T-cell (primary cell): ENCODE results near the gene FOXG1. TPM values are rescaled to one million over a fixed set of nuclear protein-coding genes. Genes with fewer than 3 reads are reported as not detected.
A peak's percentile ranks its signal among the peaks of the same experiment; 100 is the strongest.

Experiments
- ATAC-seq, 4 experiments: fragments of 200-7000 bp in 3 of 4; fragments of 150-1000 bp in 1 of 4; cut with Tn5 transposase; replicated peaks in 1 of 4; 1 replicate in 3 of 4; 2 replicates in 1 of 4; pipeline ENCODE4 v1.10.0; 2021; ENCODE audit warnings: moderate library complexity in 3 of 4, mild to moderate bottlenecking in 2 of 4, moderate number of reproducible peaks in 1 of 4
- CTCF ChIA-PET, 2 donors: fragments of 300-600 bp; sonication (Branson Sonifier 250); formaldehyde crosslinking; loops; one replicate each; lab custom pipeline; 2022; ENCODE audit warnings: antibody characterized with exemption in 2 of 2; lab: Charles Lee
- POLR2A ChIA-PET, 2 donors: fragments of 300-600 bp; sonication (Branson Sonifier 250); formaldehyde crosslinking; loops; one replicate each; lab custom pipeline; 2022; ENCODE audit warnings: antibody characterized with exemption in 2 of 2; lab: Charles Lee
- DNase-seq, 35 experiments: peaks; one replicate each; pipeline versions ENCODE4 v3.0.0 to v3.0.0-alpha.2; 2013 to 2023
- H3K27ac ChIP-seq: one replicate; pipeline ENCODE4 v1.5.1; 2013; ENCODE audit warnings: low read length
- H3K27me3 ChIP-seq, 2 experiments: replicated peaks in 1 of 2; 1 replicate in 1 of 2; 2 replicates in 1 of 2; pipeline versions ENCODE4 v1.6.1 to v1.7.0; 2013; ENCODE audit warnings: low read length in 1 of 2, mixed read lengths in 1 of 2; ENCODE audit not compliant: control insufficient read depth in 2 of 2, insufficient read depth in 2 of 2; ENCODE audit errors: extremely low read depth in 1 of 2
- H3K36me3 ChIP-seq, 2 donors: 1 replicate in 1 of 2; 2 replicates in 1 of 2; pipeline versions ENCODE4 v1.6.1 to v1.7.0; 2013; ENCODE audit warnings: low read length in 1 of 2; ENCODE audit not compliant: control insufficient read depth in 2 of 2, insufficient read depth in 1 of 2; ENCODE audit errors: extremely low read depth in 1 of 2
- H3K4me1 ChIP-seq, 2 experiments: 1 replicate in 1 of 2; 2 replicates in 1 of 2; pipeline versions ENCODE4 v1.6.1 to v1.7.0; 2013; ENCODE audit warnings: low read length in 2 of 2, mixed read lengths in 1 of 2; ENCODE audit not compliant: insufficient read depth in 2 of 2, control insufficient read depth in 1 of 2; ENCODE audit errors: extremely low read depth in 1 of 2
- H3K4me3 ChIP-seq, 2 donors: 1 replicate in 1 of 2; 2 replicates in 1 of 2; pipeline versions ENCODE4 v1.5.1 to v1.7.0; 2013; ENCODE audit warnings: mild to moderate bottlenecking in 2 of 2, low read length in 1 of 2, moderate library complexity in 1 of 2; ENCODE audit not compliant: control insufficient read depth in 1 of 2; ENCODE audit errors: extremely low read depth in 1 of 2
- H3K9me3 ChIP-seq: 2 replicates; pipeline ENCODE4 v1.7.0; 2013
- H3K27ac Mint-ChIP-seq, 2 donors: one replicate each; pipeline ENCODE4 v1.8.0; 2020 to 2021; ENCODE audit warnings: mild to moderate bottlenecking in 2 of 2, mixed read lengths in 2 of 2
- H3K27me3 Mint-ChIP-seq, 2 donors: one replicate each; pipeline ENCODE4 v1.8.0; 2021 to 2022; ENCODE audit warnings: mixed read lengths in 2 of 2
- H3K36me3 Mint-ChIP-seq: one replicate; pipeline ENCODE4 v1.8.0; 2021; ENCODE audit warnings: mixed read lengths
- H3K4me1 Mint-ChIP-seq, 3 donors: one replicate each; pipeline ENCODE4 v1.8.0; 2020 to 2022; ENCODE audit warnings: mixed read lengths in 3 of 3, mild to moderate bottlenecking in 1 of 3
- H3K4me3 Mint-ChIP-seq, 3 donors: one replicate each; pipeline ENCODE4 v1.8.0; 2020 to 2022; ENCODE audit warnings: mild to moderate bottlenecking in 3 of 3, mixed read lengths in 3 of 3, moderate library complexity in 3 of 3
- H3K9me3 Mint-ChIP-seq, 3 donors: one replicate each; pipeline ENCODE4 v1.8.0; 2020 to 2022; ENCODE audit warnings: mixed read lengths in 3 of 3
- WGBS: methylation state at CpG from one replicate; pipeline ENCODE4 v1.1.5; 2013; ENCODE audit warnings: missing lambda C conversion rate; ENCODE audit not compliant: insufficient coverage; 5-methylcytosine and 5-hydroxymethylcytosine counted together
- total RNA-seq, 35 experiments: library from RNA in 6 of 35; stranded (reverse) in 6 of 35; fragments of 120-200 nt in 1 of 35; gene quantifications; one replicate each; pipeline versions ENCODE4 v1.2.1 to v1.2.4 and lab custom pipeline; 2013 to 2026

Gene FOXG1
- total RNA-seq, 5 donors from 2014 or later (not counting 1 experiment from before 2014, with no cell fraction given), result not detected

DNA sequence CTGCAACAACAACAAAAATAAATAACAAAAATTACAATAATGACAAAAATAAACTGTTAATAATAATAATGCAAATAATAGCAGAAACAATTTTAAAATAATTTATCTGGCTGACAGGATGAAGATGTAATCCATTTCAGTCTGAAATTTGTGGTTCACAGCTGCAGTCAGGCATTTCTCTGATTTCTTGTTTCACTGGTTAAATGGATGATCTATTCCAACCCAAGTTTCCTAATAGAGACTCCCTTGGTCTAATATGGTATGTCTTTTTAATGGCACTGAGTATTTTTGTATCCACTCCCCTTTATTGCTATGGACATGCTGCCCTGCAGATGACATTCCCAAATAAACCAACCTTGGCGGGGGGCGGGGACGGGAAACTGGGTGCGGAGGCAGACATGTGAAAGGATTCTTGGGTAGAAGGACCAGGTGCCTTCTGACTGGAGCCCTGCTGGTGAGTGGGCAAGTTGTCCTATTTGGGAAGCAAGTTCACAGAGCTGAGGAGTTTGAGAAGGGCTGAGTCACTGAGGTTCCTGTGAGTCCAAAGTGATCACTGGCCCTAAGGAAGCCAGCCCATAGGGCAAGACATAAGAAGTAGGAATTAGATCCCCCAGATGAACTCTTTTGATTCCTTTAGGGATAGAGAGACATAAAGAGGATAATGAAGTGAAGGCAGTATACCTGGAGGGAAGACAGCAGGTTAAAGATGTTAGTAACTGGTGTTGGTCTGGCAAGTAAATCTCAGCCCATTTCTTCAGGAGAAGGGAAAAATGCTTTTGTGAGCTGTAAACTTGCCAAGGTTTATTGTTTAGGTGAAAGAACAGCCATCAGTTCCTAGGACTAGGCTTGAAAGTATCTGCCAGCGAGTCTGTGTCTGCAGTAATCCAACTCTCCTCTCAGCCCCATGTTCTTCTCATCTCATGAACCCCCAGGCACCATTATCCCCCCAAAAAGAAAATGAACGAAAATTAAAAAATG is 14.5 kb downstream of the FOXG1 start:
- 3% methylated on average over 4 of the region's 6 CpGs for WGBS
- no peak overlapping the region for H3K4me3 ChIP-seq
- peaks cover 17 to 19% of the 10 kb centered on the region in 2 experiments for H3K27me3 ChIP-seq
- DNase-seq (no peak), ATAC-seq (no peak)
- no peaks in the 10 kb centered on the region for H3K36me3 Mint-ChIP-seq
- CTCF ChIA-PET, result no interaction called here
- POLR2A ChIA-PET, result no interaction called here
- no peaks in the 10 kb centered on the region for H3K9me3 ChIP-seq
- H3K27ac ChIP-seq, result no peak overlapping the region
- no peak overlapping the region for H3K4me3 Mint-ChIP-seq
- peaks cover 0 to 7% of the 10 kb centered on the region in 2 experiments for H3K4me1 ChIP-seq
- H3K27me3 Mint-ChIP-seq, result peaks cover 62 to 68% of the 10 kb centered on the region in 2 donors
- peaks cover 6 to 16% (median 10%) of the 10 kb centered on the region in 3 donors for H3K9me3 Mint-ChIP-seq
- H3K27ac Mint-ChIP-seq, result no peak overlapping the region
- H3K4me1 Mint-ChIP-seq, result peaks cover 5 to 18% (median 5%) of the 10 kb centered on the region in 3 donors
- H3K36me3 ChIP-seq, result no peaks in the 10 kb centered on the region

GRCh38 chr14:28782301-28782700 is 15.7 kb downstream of the FOXG1 start:
- peaks cover 6 to 16% (median 13%) of the 10 kb centered on the region in 3 donors for H3K9me3 Mint-ChIP-seq
- H3K4me3 Mint-ChIP-seq, result no peak overlapping the region

DNA sequence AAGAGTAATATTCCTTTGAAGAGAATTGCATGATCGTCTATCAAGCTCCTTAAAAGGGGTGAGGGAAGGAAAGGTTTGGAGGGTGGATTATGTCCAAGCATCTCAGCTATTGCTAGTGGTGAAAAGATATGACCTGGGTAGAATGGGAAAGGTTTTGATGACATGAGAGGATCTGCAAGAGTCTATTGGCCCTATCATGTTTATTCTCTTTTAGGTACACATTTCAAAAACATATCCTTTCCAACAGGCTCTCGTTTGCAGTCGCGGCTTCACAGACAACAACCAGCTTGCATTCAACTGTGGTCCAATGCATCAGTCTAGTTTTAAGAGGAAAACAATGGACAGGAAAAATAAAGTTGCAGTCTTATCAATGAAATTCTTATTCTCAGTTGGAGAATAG is 17.1 kb downstream of the FOXG1 start:
- Mint-ChIP-seq H3K27me3 (peaks cover 40 to 60% of the 10 kb centered on the region in 2 donors), H3K9me3 (peaks cover 3 to 21% (median 16%) of the 10 kb centered on the region in 3 donors)
- ATAC-seq, result no peak

More at GRCh38 chr14:28782301-28782700, 15.7 kb downstream of the FOXG1 start:
- whole genome bisulfite sequencing, result no CpG with 5 or more reads among the region's 2 CpGs
- no peaks in the 10 kb centered on the region for H3K9me3 ChIP-seq
- ChIA-PET POLR2A (no interaction called here), CTCF (no interaction called here)
- ATAC-seq, result no peak
- peaks cover 53 to 70% of the 10 kb centered on the region in 2 donors for H3K27me3 Mint-ChIP-seq
- H3K27ac ChIP-seq, result no peak overlapping the region
- H3K27me3 ChIP-seq, result peaks cover 17 to 22% of the 10 kb centered on the region in 2 experiments
- no peaks in the 10 kb centered on the region for H3K36me3 Mint-ChIP-seq
- peaks cover 5 to 18% (median 5%) of the 10 kb centered on the region in 3 donors for H3K4me1 Mint-ChIP-seq
- H3K36me3 ChIP-seq, result no peaks in the 10 kb centered on the region
- no peak overlapping the region for H3K4me3 ChIP-seq
- no peak for DNase-seq
- H3K27ac Mint-ChIP-seq, result no peak overlapping the region
- H3K4me1 ChIP-seq, result peaks cover 0 to 7% of the 10 kb centered on the region in 2 experiments

DNA sequence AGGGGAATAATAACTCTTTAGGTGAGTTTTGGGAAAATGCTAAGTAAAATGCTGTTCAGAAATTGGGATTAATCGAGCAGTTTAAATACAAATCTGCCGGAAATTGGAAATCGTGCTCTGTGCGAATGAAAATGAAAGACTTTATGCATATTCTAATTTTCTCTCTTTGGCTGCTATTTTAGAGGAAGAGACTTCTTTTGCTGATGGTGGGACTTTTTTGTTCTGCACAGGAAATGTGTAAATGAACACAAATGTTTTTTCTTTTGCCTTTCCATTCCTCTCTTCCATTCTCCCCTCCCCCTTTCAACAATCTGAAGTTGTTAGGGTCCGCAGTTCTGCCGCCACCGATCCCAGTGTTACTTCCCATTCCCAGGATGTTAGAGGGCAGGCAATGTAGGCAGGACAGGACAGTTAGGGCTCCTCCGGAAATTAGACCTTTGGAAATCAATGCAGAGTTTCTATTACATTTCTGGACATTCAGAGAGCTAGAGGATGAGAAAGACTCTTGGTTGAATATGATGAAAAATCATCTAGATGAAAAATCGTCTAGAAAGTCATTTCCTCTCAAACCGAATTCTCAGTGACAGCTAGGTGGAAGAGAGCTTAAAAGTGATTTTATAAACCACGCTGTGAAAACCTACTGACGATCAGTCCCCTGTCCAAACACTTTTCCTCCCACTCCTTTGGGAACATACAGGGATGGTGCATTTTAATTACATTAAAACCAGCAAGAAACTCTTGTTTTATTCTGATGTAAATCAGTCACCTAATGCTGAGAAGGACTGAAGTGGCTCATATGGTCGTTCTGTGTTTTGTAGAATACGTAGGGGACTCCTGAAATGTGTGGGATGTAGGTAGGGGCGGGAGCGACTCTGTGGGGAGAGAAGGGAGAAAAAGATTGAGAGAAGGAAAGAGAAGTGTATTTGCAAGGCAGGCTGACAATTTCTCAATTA is 17.8 kb downstream of the FOXG1 start:
- peaks cover 3 to 23% (median 16%) of the 10 kb centered on the region in 3 donors for H3K9me3 Mint-ChIP-seq
- peaks cover 5 to 18% (median 5%) of the 10 kb centered on the region in 3 donors for H3K4me1 Mint-ChIP-seq
- DNase-seq, result no peak
- H3K4me3 ChIP-seq, result no peak overlapping the region
- WGBS, result 10% methylated on average over 2 of the region's 16 CpGs
- ChIA-PET CTCF (interaction anchor here in 1 of 2 donors (0.6 kb wide), 1 partner anchor 254 kb away, joined by 3 read pairs; no protein-coding TSS in a partner anchor), POLR2A (interaction anchor here in 1 of 2 donors (0.6 kb wide), 1 partner anchor 618 kb away, joined by 3 read pairs; no protein-coding TSS in a partner anchor)
- no peak for ATAC-seq
- no peak overlapping the region for H3K27ac ChIP-seq
- peak overlapping the region in 1 of 2 donors; percentile 58 for H3K27ac Mint-ChIP-seq
- H3K36me3 ChIP-seq, result no peaks in the 10 kb centered on the region
- H3K4me1 ChIP-seq, result peaks cover 0 to 7% of the 10 kb centered on the region in 2 experiments
- peaks cover 16 to 17% of the 10 kb centered on the region in 2 experiments for H3K27me3 ChIP-seq
- H3K9me3 ChIP-seq, result no peaks in the 10 kb centered on the region
- H3K36me3 Mint-ChIP-seq, result no peaks in the 10 kb centered on the region
- H3K4me3 Mint-ChIP-seq, result peak overlapping the region in 1 of 3 donors; percentile 62
- H3K27me3 Mint-ChIP-seq, result peaks cover 35 to 59% of the 10 kb centered on the region in 2 donors

More for the DNA sequence above, 17.1 kb downstream of the FOXG1 start:
- H3K4me3 Mint-ChIP-seq, result no peak overlapping the region
- Histone ChIP-seq H3K4me3 (no peak overlapping the region), H3K27me3 (peaks cover 16 to 17% of the 10 kb centered on the region in 2 experiments), H3K27ac (no peak overlapping the region), H3K9me3 (no peaks in the 10 kb centered on the region), H3K4me1 (peaks cover 0 to 7% of the 10 kb centered on the region in 2 experiments), H3K36me3 (no peaks in the 10 kb centered on the region)
- no peaks in the 10 kb centered on the region for H3K36me3 Mint-ChIP-seq
- ChIA-PET POLR2A (no interaction called here), CTCF (no interaction called here)
- peaks cover 5 to 18% (median 5%) of the 10 kb centered on the region in 3 donors for H3K4me1 Mint-ChIP-seq
- H3K27ac Mint-ChIP-seq, result no peak overlapping the region
- WGBS, result 50% methylated on average over 1 of the region's 4 CpGs
- no peak for DNase-seq

DNA sequence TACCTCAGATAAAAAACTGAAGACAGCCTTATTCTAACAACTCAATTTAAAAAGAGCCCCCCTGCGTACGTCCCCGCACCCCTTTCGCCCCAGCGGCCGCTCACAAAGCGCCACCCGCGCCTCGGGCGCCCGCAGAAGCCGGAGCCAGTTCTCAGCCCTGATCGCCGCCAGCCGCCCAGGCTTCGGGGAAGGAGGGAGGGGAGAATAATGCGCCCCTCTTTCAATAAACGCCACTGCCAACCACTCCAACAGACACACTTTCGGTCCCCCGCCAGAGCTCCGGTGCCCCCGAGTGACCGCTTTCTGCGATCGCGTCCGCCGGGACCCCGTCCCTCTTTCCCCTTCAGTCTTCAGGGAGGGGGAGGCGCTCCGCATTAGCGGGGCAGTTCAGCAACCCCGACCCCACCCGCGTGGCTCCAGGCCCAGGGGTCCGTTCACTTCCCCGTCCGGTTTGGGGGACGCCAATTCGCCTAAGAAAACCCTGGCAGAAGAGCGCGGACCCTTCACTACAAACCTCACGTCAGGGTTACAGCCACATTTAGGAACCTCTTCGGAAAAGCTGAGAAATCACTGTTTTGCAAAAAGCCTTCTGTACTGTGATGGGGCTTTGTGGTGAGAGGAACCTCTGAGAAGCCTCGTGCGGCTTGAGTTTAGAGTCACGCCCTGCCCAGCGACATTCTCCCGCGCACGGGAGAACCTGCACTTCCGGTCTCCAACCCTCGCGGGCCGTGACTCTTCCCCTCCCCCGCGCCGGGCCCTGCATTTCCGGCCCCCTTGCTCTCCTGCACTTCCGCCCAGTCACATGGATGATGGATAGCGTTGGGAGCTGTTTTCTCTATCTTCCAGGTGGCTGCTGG is 18.7 kb downstream of the FOXG1 start:
- peaks cover 28 to 51% of the 10 kb centered on the region in 2 donors for H3K27me3 Mint-ChIP-seq
- Histone ChIP-seq H3K4me1 (peaks cover 0 to 7% of the 10 kb centered on the region in 2 experiments), H3K36me3 (no peaks in the 10 kb centered on the region), H3K27ac (no peak overlapping the region), H3K27me3 (peaks cover 16 to 17% of the 10 kb centered on the region in 2 experiments), H3K9me3 (no peaks in the 10 kb centered on the region), H3K4me3 (peak overlapping the region in 1 of 2 donors; percentile 4)
- peaks cover 3 to 20% (median 12%) of the 10 kb centered on the region in 3 donors for H3K9me3 Mint-ChIP-seq
- POLR2A ChIA-PET, result no interaction called here
- ATAC-seq, result no peak
- H3K36me3 Mint-ChIP-seq, result no peaks in the 10 kb centered on the region
- peak overlapping the region in 1 of 3 donors; percentile 62 for H3K4me3 Mint-ChIP-seq
- WGBS, result 15% methylated on average over 25 of the region's 62 CpGs
- CTCF ChIA-PET, result interaction anchor here in 1 of 2 donors (0.6 kb wide), 1 partner anchor 253 kb away, joined by 3 read pairs; no protein-coding TSS in a partner anchor
- no peak overlapping the region for H3K27ac Mint-ChIP-seq
- no peak for DNase-seq
- peaks cover 5 to 18% (median 5%) of the 10 kb centered on the region in 3 donors for H3K4me1 Mint-ChIP-seq
